AG04450 (cell line): ENCODE measurements around the gene MSANTD4. TPM values are rescaled to one million over a fixed set of nuclear protein-coding genes. Genes with fewer than 3 reads are reported as not detected.
"Not testable (repeated sequence)": the region's sequence is repeated elsewhere in the genome, so short reads cannot be mapped to it uniquely, and the experiment has no call there.

Experiments used
- CTCF ChIA-PET: fragments of 300-600, 350-600 bp; formaldehyde crosslinking; extraction: SDS; loops from one replicate; lab custom pipeline; 2022; ENCODE audit warnings: antibody characterized with exemption, inconsistent platforms; lab: Charles Lee
- POLR2A ChIA-PET: fragments of 350-600 bp; formaldehyde crosslinking; extraction: SDS; loops from one replicate; lab custom pipeline; 2021; ENCODE audit warnings: antibody characterized with exemption, inconsistent platforms; lab: Yijun Ruan, JAX
- DNase-seq: peaks from one replicate; pipeline ENCODE4 v3.0.0-alpha.2; 2011; ENCODE audit warnings: low read depth, low spot score
- H3K27ac ChIP-seq: one replicate; pipeline ENCODE4 v1.5.1; 2012; ENCODE audit warnings: low read depth, low read length, control low read depth
- H3K27me3 ChIP-seq: one replicate; pipeline ENCODE4 v1.6.0; 2012; ENCODE audit warnings: low read length; ENCODE audit not compliant: control insufficient read depth, insufficient read depth
- H3K4me3 ChIP-seq: 2 replicates; pipeline ENCODE4 v1.5.1; 2011; ENCODE audit warnings: mild to moderate bottlenecking, low read depth, low read length, control low read depth
- H3K9me3 ChIP-seq: 2 replicates; pipeline ENCODE4 v1.5.1; 2012; ENCODE audit warnings: low read length; ENCODE audit not compliant: control insufficient read depth, insufficient read depth
- polyA plus RNA-seq: library from polyadenylated mRNA; depleted of rRNA; stranded (reverse); fragments of >200 nt; gene quantifications from 2 replicates; pipeline ENCODE4 v1.2.3, GENCODE V29; 2011
- TF ChIP-seq, protein P1 (sequence below): IDR thresholded peaks from 2 replicates; pipeline ENCODE4 v1.5.1; 2011; ENCODE audit warnings: low read depth, low read length, control low read depth, inconsistent platforms

Gene MSANTD4
- polyA plus RNA-seq, 1 experiment: 29.0 TPM

GRCh38 chr11:106061249-106061784 lies 39.3 kb upstream of the MSANTD4 start:
- Histone ChIP-seq H3K4me3 (no peak overlapping the region), H3K27me3 (no peaks in the 10 kb centered on the region), H3K27ac (no peak overlapping the region), H3K9me3 (no peaks in the 10 kb centered on the region)
- DNase-seq: no peak
- TF ChIP-seq, protein P1, sequence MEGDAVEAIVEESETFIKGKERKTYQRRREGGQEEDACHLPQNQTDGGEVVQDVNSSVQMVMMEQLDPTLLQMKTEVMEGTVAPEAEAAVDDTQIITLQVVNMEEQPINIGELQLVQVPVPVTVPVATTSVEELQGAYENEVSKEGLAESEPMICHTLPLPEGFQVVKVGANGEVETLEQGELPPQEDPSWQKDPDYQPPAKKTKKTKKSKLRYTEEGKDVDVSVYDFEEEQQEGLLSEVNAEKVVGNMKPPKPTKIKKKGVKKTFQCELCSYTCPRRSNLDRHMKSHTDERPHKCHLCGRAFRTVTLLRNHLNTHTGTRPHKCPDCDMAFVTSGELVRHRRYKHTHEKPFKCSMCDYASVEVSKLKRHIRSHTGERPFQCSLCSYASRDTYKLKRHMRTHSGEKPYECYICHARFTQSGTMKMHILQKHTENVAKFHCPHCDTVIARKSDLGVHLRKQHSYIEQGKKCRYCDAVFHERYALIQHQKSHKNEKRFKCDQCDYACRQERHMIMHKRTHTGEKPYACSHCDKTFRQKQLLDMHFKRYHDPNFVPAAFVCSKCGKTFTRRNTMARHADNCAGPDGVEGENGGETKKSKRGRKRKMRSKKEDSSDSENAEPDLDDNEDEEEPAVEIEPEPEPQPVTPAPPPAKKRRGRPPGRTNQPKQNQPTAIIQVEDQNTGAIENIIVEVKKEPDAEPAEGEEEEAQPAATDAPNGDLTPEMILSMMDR: no peak
- POLR2A ChIA-PET: no interaction called here
- CTCF ChIA-PET: no interaction called here

DNA sequence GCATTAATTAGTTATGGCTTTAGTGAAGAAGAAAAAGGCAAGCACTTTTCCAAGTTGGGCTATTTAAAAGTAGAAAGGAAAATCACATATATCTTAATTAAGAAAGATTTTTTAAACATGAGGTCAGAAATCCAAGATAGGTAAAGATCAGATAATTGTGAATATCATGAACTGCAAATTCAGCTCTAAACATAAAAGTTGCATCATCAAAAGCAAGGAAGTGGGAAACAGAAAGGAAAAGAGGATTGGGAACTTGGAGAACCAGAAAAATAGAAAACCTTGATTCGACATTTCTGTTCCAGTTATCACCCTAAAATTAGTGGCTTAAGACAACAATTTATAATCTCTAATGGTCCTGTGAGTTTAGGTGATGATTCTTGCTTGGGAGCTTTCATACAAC lies 37.6 kb upstream of the MSANTD4 start:
- TF ChIP-seq, protein P1: no peak
- Histone ChIP-seq H3K27me3 (no peaks in the 10 kb centered on the region), H3K4me3 (no peak overlapping the region), H3K9me3 (no peaks in the 10 kb centered on the region), H3K27ac (no peak overlapping the region)
- DNase-seq: no peak
- CTCF ChIA-PET: interaction anchor here (0.7 kb wide), 1 partner anchor 566 kb away, joined by 3 read pairs; no protein-coding TSS in a partner anchor
- POLR2A ChIA-PET: no interaction called here

DNA sequence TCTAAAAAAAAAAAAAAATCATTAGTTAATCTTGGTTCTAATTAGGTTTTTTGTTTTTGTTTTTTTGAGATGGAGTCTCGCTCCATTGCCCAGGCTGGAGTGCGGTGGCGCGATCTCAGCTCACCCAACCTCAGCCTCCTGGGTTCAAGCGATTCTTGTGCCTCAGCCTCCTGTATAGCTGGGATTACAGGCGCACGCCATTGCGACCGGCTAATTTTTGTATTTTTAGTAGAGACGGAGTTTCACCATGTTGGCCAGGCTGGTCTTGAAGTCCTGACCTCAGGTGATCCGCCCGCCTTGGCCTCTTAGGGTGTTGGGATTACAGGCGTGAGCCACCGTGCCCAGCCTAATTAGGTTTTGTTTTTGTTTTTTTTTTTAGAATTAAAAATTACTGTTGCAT lies 36.3 kb upstream of the MSANTD4 start:
- POLR2A ChIA-PET, H3K4me3 ChIP-seq, H3K27ac ChIP-seq, CTCF ChIA-PET, H3K27me3 ChIP-seq, DNase-seq, H3K9me3 ChIP-seq: not testable (repeated sequence)

DNA sequence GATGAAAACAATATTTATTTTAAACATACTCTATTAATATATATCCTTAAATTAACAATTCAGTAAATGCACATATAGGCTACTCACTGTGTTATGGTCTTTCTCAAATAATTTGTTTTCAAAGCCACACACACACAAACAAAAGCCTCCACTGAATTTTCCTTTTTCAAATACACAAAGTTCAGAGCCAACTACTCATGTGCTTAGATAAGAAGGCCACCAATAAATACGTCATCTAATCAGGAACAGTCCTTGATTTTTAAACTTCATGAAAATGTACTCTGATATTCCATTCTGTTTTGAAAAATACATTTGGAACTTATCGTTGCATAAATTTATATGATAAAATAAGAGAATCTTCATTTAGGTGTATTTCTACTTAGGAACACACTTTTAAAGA lies 29.1 kb upstream of the MSANTD4 start:
- Histone ChIP-seq H3K9me3 (no peaks in the 10 kb centered on the region), H3K4me3 (no peak overlapping the region), H3K27me3 (no peaks in the 10 kb centered on the region), H3K27ac (no peak overlapping the region)
- CTCF ChIA-PET: no interaction called here
- DNase-seq: no peak
- POLR2A ChIA-PET: no interaction called here
- TF ChIP-seq, protein P1: no peak

DNA sequence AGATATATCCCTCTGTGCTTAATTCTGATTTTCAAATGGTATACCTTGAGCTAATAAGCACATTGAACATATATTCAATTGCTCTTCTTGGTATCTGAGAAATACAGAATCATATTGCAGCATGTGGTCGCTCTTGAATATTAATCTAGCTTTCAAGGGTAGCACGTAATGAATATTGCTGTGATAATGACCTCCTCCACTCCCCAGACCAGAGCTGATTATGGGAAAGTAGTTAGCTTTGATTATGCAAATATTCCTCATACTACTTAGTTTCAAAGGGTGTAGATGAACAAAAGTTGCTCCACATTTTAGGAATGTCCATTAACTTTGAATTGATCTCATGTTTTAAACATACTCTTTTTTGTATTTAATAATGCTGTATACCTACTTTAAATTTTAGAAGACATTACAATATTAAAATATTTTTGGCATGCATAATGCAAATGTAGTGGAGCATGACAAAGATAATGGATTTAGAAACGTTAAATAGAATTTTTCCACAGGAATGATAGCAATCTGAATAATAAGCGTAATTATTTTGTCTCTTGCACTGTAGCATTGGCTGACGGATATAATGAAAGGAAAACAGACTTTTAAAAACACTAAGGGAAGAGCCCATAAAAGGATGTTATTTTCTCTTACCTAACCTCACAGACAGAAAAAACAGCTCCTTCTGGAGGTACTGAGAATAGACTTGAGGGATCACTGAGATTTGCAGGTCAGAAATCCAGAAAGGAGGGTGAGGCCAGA lies 27.9 kb upstream of the MSANTD4 start:
- H3K9me3 ChIP-seq: no peaks in the 10 kb centered on the region
- POLR2A ChIA-PET: no interaction called here
- no peak for DNase-seq
- H3K27ac ChIP-seq: no peak overlapping the region
- CTCF ChIA-PET: no interaction called here
- H3K4me3 ChIP-seq: no peak overlapping the region
- H3K27me3 ChIP-seq: no peaks in the 10 kb centered on the region
- TF ChIP-seq, protein P1: no peak
